Activated CD4-positive, CD25-positive, alpha-beta regulatory T cell (primary cell): Measurements from ENCODE around the gene MTX2.
"Not testable (repeated sequence)": the region's sequence is repeated elsewhere in the genome, so short reads cannot be mapped to it uniquely, and the experiment has no call there.

ENCODE experiments used
- DNase-seq, 4 experiments: peaks; one replicate each; lab custom pipeline; 2025; lab: John Stamatoyannopoulos, UW

Gene MTX2

GRCh38 chr2:176291335-176291734 lies 22.1 kb downstream of the MTX2 start:
- DNase-seq = no peak

DNA sequence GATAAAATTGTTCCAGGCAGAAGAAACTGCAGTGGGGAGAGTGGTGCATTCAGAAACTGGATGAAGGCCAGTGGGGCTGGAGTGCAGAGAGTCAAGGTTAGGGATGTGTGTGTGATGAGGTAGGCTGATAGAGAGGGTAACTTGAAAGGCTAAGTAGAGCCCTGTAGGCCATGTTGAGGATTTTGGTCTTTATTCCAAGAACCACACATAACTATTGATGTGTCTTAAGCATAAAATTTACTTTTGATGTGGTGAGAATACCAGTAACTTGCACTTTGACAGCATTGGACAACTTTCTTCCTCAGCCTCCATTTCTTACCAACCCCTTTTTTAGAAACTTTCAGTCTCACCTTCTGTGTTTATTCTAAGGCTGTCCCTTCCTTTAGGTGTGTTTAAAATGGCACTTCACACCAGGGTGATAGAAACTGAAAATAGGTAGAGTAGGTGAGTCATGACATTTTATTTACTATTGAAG lies 22.6 kb downstream of the MTX2 start:
- DNase-seq = no peak

DNA sequence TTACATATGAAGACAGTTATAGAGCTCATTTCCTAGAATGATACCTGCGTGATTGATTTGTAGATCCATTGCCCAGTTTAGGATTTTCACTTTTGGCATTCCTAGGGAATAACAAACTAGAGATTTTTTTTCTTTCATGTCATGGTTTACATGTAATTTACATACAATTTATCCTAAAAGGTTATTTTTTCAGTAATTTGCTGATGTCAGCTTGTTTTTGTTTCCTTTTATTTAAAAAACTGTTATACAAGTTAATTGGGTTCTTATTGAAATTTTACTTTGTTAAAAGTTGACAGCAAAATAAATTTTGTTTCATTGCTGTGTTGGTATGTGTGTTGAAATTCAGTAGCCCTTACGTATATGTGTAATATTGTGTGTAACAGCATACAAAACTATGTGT lies 23.4 kb downstream of the MTX2 start:
- DNase-seq = no peak

GRCh38 chr2:176293334-176293733 lies 24.1 kb downstream of the MTX2 start:
- no peak for DNase-seq

- no peak for DNase-seq
Observed at GRCh38 chr2:176297067-176297466, 27.8 kb downstream of the MTX2 start.

DNA sequence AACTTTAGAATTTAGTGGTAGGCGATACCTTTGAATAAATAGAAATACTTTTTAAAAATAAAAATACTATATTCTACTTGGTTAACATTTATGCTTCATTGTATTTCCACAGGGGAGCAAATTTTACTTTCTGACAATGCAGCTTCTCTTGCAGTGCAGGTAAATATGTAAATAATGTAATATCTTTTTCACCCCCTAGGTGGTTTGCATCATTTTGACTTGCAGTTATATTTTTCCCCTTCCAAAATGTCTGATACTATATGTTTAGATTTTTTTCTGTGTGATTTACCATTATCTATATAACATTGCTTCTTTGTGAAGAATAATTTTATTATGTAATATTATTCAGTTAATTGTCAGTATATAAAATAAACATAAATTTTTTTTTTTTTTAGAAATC lies 28.5 kb downstream of the MTX2 start:
- DNase-seq = no peak

DNA sequence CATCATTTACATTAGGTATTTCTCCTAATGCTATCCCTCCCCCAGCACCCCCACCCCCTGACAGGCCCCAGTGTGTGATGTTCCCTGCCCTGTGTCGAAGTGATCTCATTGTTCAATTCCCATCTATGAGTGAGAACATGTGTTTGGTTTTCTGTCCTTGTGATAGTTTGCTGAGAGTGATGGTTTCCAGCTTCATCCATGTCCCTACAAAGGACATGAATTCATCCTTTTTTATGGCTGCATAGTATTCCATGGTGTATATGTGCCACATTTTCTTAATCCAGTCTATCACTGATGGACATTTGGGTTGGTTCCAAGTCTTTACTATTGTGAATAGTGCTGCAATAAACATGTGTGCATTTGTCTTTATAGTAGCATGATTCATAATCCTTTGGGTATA lies 36.8 kb downstream of the MTX2 start:
- DNase-seq = not testable (repeated sequence)

GRCh38 chr2:176317199-176317598 lies 48.0 kb downstream of the MTX2 start:
- DNase-seq = no peak

DNA sequence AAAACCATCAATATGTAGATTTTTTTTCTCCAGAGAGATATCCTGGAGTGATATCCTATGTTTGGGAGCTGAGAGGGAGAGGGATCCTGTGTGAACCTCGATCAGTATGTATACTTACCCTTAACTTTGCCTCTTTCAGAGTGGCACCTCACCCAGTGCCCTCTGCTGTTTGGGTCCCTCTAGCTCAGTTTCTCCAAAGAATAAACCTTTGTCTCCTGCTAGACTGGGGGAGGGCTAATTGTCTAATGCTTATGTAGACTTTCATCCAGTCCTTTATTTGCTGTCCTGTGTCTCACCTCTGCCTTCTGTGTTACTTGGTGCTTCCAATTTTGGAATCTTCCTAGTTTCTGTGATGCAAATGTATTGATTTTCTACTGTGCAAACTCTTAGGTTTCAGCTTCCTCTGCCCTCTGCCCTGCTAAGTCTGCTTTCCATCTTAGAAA lies 48.4 kb downstream of the MTX2 start:
- DNase-seq = no peak

GRCh38 chr2:176321916-176322315 lies 52.7 kb downstream of the MTX2 start:
- no peak for DNase-seq

- no peak for DNase-seq
Observed at GRCh38 chr2:176324862-176325261, 55.6 kb downstream of the MTX2 start.

GRCh38 chr2:176325732-176326131 lies 56.5 kb downstream of the MTX2 start:
- DNase-seq = no peak

- no peak for DNase-seq
Observed at GRCh38 chr2:176328149-176328548, 58.9 kb downstream of the MTX2 start.

GRCh38 chr2:176330612-176331011 lies 61.4 kb downstream of the MTX2 start:
- DNase-seq = no peak

DNA sequence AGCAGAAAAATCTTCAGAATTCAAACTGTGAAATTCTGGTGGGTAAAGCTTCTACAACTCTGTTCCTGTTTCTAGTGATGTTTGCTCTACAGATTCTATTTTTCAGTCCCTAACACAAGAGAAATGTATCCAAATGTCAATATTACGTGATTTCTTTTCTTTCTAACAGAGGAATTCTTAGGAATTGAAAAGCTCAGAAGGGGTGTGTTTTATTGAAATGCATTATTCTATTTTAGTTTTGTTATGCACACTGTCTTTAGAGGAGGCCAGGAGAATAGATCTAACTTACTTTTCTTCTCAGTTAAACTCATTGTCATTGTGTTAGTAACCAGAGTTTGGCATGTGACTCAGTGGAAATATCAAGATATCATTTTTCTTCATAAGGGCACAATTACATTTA lies 62.4 kb downstream of the MTX2 start:
- DNase-seq = no peak

DNA sequence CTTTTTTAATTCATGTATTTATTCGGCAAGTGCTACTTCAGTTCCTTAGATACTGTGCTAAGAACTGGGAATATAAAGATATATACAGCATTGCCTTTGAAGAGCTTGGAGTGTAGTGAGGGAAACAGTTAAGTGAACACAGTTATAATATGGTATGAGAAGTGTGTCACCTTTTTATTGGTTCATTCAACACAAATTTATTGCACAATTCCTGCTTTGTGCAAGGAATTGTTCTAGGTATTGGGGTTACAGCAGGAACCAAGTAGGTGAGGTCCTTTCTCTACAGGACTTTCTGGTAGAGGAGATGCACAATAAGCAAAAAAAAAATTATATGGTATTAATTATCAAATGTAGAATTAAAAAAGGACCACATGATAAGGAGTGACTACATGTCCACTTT lies 65.5 kb downstream of the MTX2 start:
- no peak for DNase-seq

GRCh38 chr2:176338395-176338794 lies 69.2 kb downstream of the MTX2 start:
- DNase-seq = no peak

GRCh38 chr2:176339208-176339607 lies 70.0 kb downstream of the MTX2 start:
- no peak for DNase-seq

DNA sequence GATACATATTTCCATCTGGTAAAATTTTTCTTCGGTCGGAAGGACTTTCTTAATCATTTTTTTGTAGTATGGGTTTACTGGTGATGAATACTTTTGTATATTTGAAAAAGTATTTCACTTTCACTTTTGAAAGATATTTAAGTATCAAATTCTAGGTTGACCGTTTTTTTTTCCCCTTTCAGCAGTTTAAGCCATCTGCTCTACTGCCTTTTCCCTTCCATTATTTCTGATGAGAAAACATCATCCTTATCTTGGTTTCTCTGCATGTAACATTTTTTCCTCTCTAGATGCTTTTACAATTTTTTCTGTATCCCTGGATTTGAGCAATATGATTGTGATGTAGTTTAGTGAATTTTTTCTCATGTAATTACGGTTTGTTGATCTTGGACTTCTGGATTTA lies 87.0 kb downstream of the MTX2 start:
- DNase-seq = no peak

DNA sequence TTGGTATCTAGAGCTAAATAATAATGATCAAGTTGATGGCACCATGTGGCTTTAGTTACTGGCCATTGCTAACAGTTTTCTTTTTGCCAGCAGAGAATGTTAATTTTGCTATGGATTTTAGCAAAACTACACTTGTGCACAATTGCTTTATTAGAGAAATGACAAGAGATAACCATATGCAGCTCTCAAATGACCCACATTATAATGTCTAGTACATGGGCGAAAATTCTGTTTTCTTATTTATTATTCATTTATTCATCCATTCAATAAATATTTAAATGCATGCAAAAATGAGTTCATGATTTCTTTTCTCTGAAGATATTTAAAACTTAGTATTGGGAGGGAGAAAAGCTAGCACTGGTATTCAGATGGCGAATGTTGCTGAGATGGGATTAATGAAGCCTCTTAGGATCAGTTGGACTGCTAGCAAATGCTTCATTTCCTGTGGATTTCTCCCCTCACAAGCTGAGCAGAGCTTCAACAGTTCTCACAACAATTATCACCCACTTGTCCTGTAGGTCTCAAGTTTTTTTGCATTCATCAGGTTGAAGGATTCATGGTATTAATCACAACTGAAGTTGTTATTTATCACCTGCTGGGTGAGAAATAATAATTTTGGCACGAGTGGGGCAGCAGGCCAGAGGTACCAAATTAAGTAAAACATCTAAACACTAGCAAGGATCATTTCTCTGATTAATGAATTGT lies 95.2 kb downstream of the MTX2 start:
- DNase-seq = no peak

GRCh38 chr2:176368349-176368748 lies 99.1 kb downstream of the MTX2 start:
- no peak for DNase-seq

DNA sequence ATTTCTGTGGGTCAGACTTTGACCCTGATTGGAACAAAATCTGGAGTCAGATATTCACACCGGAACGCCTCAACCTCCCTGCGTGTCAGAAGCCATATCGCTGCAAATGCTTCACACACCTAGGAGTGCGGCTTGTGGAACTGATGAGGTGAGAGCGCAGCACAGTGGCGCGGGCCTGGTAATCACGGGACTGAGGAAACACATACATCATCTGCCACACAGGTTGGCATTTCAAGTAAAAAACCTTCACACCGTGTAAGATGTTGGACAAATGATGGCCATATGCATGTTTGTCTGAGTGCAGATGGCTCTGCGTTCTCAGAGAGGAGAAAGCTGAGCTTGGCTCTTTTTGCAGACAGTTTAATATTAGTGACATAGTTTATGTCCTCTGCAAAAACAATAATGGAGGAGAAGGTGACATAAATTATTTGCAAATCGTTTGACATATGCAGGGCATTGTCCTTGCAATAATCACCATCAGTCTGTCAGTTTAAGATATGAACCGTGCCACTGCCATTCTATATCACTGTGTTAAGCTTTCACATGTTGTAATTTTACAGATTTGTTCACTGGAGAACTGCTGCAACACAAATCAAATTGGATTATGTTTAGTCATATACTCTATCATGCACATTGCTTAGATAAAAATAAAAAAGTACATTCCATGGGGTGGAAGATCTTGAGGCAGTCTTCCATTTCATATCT lies 101.4 kb downstream of the MTX2 start:
- no peak for DNase-seq

- not testable (repeated sequence) for DNase-seq
Observed at GRCh38 chr2:176373155-176373554, 103.9 kb downstream of the MTX2 start.

- DNase-seq = no peak
Observed at GRCh38 chr2:176378323-176378722, 109.1 kb downstream of the MTX2 start.
